Caco-2 (cell line): ENCODE measurements around the gene GOPC. TPM values are rescaled to one million over a fixed set of nuclear protein-coding genes. Genes with fewer than 3 reads are reported as not detected.

ENCODE experiments used
- BruUV-seq: library from RNA; stranded (reverse); fragments of 400-500 nt; replicated peaks from 2 replicates; lab custom pipeline; 2021; lab: Mats Ljungman, UMichigan
- CTCF ChIA-PET: fragments of 300-600 bp; sonication (Branson Sonifier 250); formaldehyde crosslinking; loops from one replicate; lab custom pipeline; 2022; ENCODE audit warnings: antibody characterized with exemption; lab: Charles Lee
- POLR2A ChIA-PET: fragments of 300-600 bp; sonication (Branson Sonifier 250); formaldehyde crosslinking; loops from one replicate; lab custom pipeline; 2022; ENCODE audit warnings: antibody characterized with exemption; lab: Charles Lee
- DNase-seq, 2 experiments: peaks; one replicate each; pipeline versions ENCODE4 v3.0.0 to v3.0.0-alpha.2; 2020 to 2022
- H3K27me3 ChIP-seq: replicated peaks from 2 replicates; pipeline ENCODE4 v1.6.0; 2011; ENCODE audit warnings: low read length; ENCODE audit not compliant: control insufficient read depth, insufficient read depth
- H3K36me3 ChIP-seq: 2 replicates; pipeline ENCODE4 v1.5.1; 2011; ENCODE audit warnings: low read length; ENCODE audit not compliant: control insufficient read depth, insufficient read depth
- H3K4me1 ChIP-seq: fragments of 250-450 bp; sonication (Bioruptor Pico); 2 replicates; pipeline ENCODE4 v1.5.1; 2020; ENCODE audit warnings: mild to moderate bottlenecking
- H3K4me3 ChIP-seq: 2 replicates; pipeline ENCODE4 v1.5.1; 2011; ENCODE audit warnings: low read depth, mild to moderate bottlenecking, control low read depth, low read length
- H3K9me3 ChIP-seq: fragments of 250-450 bp; sonication (Bioruptor Pico); 2 replicates; pipeline ENCODE4 v1.5.1; 2020; ENCODE audit warnings: mild to moderate bottlenecking, moderate library complexity
- H3K27ac Mint-ChIP-seq: one replicate; pipeline ENCODE4 v1.8.0; 2022; ENCODE audit warnings: mixed read lengths; ENCODE audit not compliant: unreplicated experiment
- H3K27me3 Mint-ChIP-seq: one replicate; pipeline ENCODE4 v1.8.0; 2022; ENCODE audit warnings: mixed read lengths; ENCODE audit not compliant: insufficient read depth, unreplicated experiment
- H3K36me3 Mint-ChIP-seq: one replicate; pipeline ENCODE4 v1.8.0; 2022; ENCODE audit warnings: mild to moderate bottlenecking, mixed read lengths; ENCODE audit not compliant: insufficient read depth, unreplicated experiment
- H3K4me1 Mint-ChIP-seq: one replicate; pipeline ENCODE4 v1.8.0; 2022; ENCODE audit warnings: low read depth, mixed read lengths; ENCODE audit not compliant: unreplicated experiment
- H3K4me3 Mint-ChIP-seq: one replicate; pipeline ENCODE4 v1.8.0; 2022; ENCODE audit warnings: mild to moderate bottlenecking, moderate library complexity, mixed read lengths; ENCODE audit not compliant: unreplicated experiment
- H3K9me3 Mint-ChIP-seq: one replicate; pipeline ENCODE4 v1.8.0; 2022; ENCODE audit warnings: mixed read lengths; ENCODE audit not compliant: unreplicated experiment
- CTCF ChIP-seq, 2 experiments: fragments of 200-600 bp in 1 of 2; IDR thresholded peaks; 1 replicate in 1 of 2; 2 replicates in 1 of 2; pipeline versions ENCODE4 v1.5.1 to v1.8.0; 2011 to 2022; ENCODE audit warnings: antibody characterized with exemption in 1 of 2, control low read depth in 1 of 2, inconsistent platforms in 1 of 2, low read depth in 1 of 2, low read length in 1 of 2, mild to moderate bottlenecking in 1 of 2, moderate library complexity in 1 of 2; ENCODE audit not compliant: insufficient read depth in 1 of 2, severe bottlenecking in 1 of 2, unreplicated experiment in 1 of 2
- intact Hi-C: fragments of 100-400 bp; cut with micrococcal nuclease; formaldehyde crosslinking; loops from one replicate; pipeline ENCODE4 v1.10.0; 2022; ENCODE audit not compliant: unreplicated experiment
- total RNA-seq: library from RNA; stranded (reverse); gene quantifications from 2 replicates; pipeline ENCODE4 v1.2.3, GENCODE V29; 2022

GOPC gene
- total RNA-seq, 1 experiment from 2014 or later: 29.0 TPM

DNA sequence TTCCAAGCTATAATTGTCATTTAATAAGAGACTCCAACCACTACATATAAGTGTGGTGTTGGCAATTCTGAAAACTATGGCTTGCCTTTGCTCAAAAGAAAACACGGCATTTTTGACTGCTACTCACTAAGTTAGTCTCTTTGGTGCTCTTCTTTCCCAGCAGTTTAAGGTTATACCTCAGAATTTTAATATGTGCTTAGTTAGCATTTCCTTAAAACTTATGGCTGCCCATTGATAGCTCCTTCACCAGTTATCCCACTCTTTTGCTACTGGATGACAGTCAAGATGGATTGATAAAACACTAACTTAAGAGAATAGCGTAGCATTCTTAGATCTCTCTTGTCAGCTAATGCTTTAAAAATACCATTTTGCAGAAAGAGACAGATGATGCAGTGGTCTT lies 34.1 kb downstream of the GOPC start:
- H3K27me3 Mint-ChIP-seq: no peaks in the 10 kb centered on the region
- ChIA-PET CTCF (no interaction called here), POLR2A (no interaction called here)
- Histone ChIP-seq H3K27me3 (no peaks in the 10 kb centered on the region), H3K36me3 (no peaks in the 10 kb centered on the region), H3K4me1 (no peaks in the 10 kb centered on the region), H3K9me3 (no peaks in the 10 kb centered on the region), H3K4me3 (no peak overlapping the region)
- no peaks in the 10 kb centered on the region for H3K9me3 Mint-ChIP-seq
- BruUV-seq: no TSS peak
- H3K4me3 Mint-ChIP-seq: no peak overlapping the region
- peaks cover 33% of the 10 kb centered on the region for H3K36me3 Mint-ChIP-seq
- no peak for DNase-seq
- no peak overlapping the region for H3K27ac Mint-ChIP-seq
- no peaks in the 10 kb centered on the region for H3K4me1 Mint-ChIP-seq
- intact Hi-C loops: no loop called here
- no peak for TF ChIP-seq CTCF (IDR thresholded peaks at IDR 0.05; ENCODE audit: insufficient read depth in 1 of 2, low read depth in 1 of 2, low read length in 1 of 2, severe bottlenecking in 1 of 2, unreplicated experiment in 1 of 2)

DNA sequence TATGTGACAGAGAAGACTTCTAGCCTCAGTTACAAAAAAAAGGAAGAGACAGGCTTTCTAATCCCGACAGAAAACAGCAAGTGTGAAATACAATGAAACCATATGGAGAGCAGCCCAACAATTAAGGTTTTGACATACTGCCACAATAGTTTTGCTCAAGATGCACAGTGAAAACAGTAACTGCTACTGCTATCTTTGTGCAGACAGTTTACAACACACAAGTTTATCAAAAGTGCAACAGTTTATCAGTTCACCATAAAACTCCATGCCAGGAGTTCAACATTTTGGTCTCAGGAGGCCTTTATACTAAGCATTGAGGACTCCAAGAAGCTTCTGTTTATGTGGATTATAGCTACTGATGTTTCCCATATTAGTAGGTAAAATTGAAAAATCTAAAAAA lies 37.6 kb downstream of the GOPC start:
- Mint-ChIP-seq H3K36me3 (peaks cover 38% of the 10 kb centered on the region), H3K27ac (no peak overlapping the region), H3K9me3 (no peaks in the 10 kb centered on the region), H3K27me3 (no peaks in the 10 kb centered on the region), H3K4me3 (no peak overlapping the region), H3K4me1 (no peaks in the 10 kb centered on the region)
- DNase-seq: no peak
- intact Hi-C loops: no loop called here
- Histone ChIP-seq H3K9me3 (no peaks in the 10 kb centered on the region), H3K4me1 (peaks cover 8% of the 10 kb centered on the region; the same call in 1 of the 2 replicates), H3K36me3 (no peaks in the 10 kb centered on the region), H3K4me3 (no peak overlapping the region), H3K27me3 (no peaks in the 10 kb centered on the region)
- no TSS peak for BruUV-seq
- ChIA-PET CTCF (no interaction called here), POLR2A (no interaction called here)
- no peak for TF ChIP-seq CTCF (IDR thresholded peaks at IDR 0.05; ENCODE audit: insufficient read depth in 1 of 2, low read depth in 1 of 2, low read length in 1 of 2, severe bottlenecking in 1 of 2, unreplicated experiment in 1 of 2)

GRCh38 chr6:117561128-117561527 lies 41.2 kb downstream of the GOPC start:
- Mint-ChIP-seq H3K27ac (no peak overlapping the region), H3K4me3 (no peak overlapping the region), H3K27me3 (no peaks in the 10 kb centered on the region), H3K4me1 (no peaks in the 10 kb centered on the region), H3K9me3 (no peaks in the 10 kb centered on the region), H3K36me3 (peaks cover 39% of the 10 kb centered on the region)
- no peak overlapping the region for H3K4me3 ChIP-seq
- ChIA-PET CTCF (no interaction called here), POLR2A (no interaction called here)
- H3K27me3 ChIP-seq: no peaks in the 10 kb centered on the region
- no TSS peak for BruUV-seq
- no peaks in the 10 kb centered on the region for H3K9me3 ChIP-seq
- H3K4me1 ChIP-seq: peaks cover 8% of the 10 kb centered on the region; the same call in 1 of the 2 replicates
- intact Hi-C loops: no loop called here
- no peak for DNase-seq
- TF ChIP-seq CTCF (IDR thresholded peaks at IDR 0.05; ENCODE audit: insufficient read depth in 1 of 2, low read depth in 1 of 2, low read length in 1 of 2, severe bottlenecking in 1 of 2, unreplicated experiment in 1 of 2): no peak
- H3K36me3 ChIP-seq: no peaks in the 10 kb centered on the region
